ENCODE data around the gene RPUSD1. TPM values are rescaled to one million over a fixed set of nuclear protein-coding genes. Genes with fewer than 3 reads are reported as not detected.

The RPUSD1 gene
- polyA plus RNA-seq, 1 donor, result 18.0 TPM

DNA sequence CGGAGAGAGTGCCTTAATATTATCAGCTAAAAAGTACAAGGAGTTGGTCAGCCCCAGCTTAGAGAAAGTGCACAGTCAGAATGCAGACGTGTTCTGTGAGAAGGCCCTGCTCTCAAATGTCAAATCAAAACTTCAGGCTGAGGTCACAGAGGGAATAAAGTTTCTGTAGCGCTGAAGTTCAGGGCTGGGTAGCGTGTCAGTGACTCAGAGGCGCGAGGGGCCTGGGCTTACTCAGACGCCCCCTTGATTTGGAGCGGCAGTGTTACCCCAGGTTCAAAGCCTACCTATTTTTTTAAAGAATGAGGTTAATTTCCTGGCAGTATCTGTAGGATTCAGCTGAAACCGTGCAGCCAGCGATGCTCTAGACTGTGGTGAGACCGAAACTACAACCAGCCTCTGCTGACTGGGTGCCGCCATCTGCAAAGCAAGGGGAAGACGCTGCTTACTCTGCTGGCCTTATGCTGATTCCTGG, 52.2 kb downstream of the RPUSD1 start:
- peaks cover 10% of the 10 kb centered on the region for H3K4me1 ChIP-seq (ENCODE audit: control insufficient read depth, insufficient read depth, low read length)
- H3K36me3 ChIP-seq (ENCODE audit: control insufficient read depth, insufficient read depth, low read length), result peaks cover 63% of the 10 kb centered on the region
- no peak for DNase-seq
- H3K4me3 ChIP-seq (ENCODE audit: low read length), result no peak overlapping the region
- no peak overlapping the region for H3K27ac ChIP-seq (ENCODE audit: low read length)
- no peaks in the 10 kb centered on the region for H3K9me3 ChIP-seq (ENCODE audit: control insufficient read depth, low read depth, low read length)
- no CpG with 5 or more reads among the region's 13 CpGs for WGBS (ENCODE audit: insufficient coverage, low lambda C conversion rate)
- no peaks in the 10 kb centered on the region for H3K27me3 ChIP-seq (ENCODE audit: control insufficient read depth, insufficient read depth, low read length)

GRCh38 chr16:734981-735881, 53.0 kb downstream of the RPUSD1 start:
- Histone ChIP-seq H3K4me3 (ENCODE audit: low read length) (no peak overlapping the region), H3K27me3 (ENCODE audit: control insufficient read depth, insufficient read depth, low read length) (no peaks in the 10 kb centered on the region), H3K4me1 (ENCODE audit: control insufficient read depth, insufficient read depth, low read length) (peaks cover 9% of the 10 kb centered on the region), H3K27ac (ENCODE audit: low read length) (no peak overlapping the region), H3K9me3 (ENCODE audit: control insufficient read depth, low read depth, low read length) (no peaks in the 10 kb centered on the region), H3K36me3 (ENCODE audit: control insufficient read depth, insufficient read depth, low read length) (peaks cover 70% of the 10 kb centered on the region)
- WGBS (ENCODE audit: insufficient coverage, low lambda C conversion rate), result no CpG with 5 or more reads among the region's 25 CpGs
- DNase-seq, result no peak

Other genes starting within 250 kb of the RPUSD1 start
- gene PRR35, start 228.0 kb downstream of the RPUSD1 start, polyA plus RNA-seq, result not detected
- 2.0 TPM for gene NHLRC4, start 221.4 kb downstream of the RPUSD1 start, polyA plus RNA-seq
- 23.6 TPM for gene PIGQ, start 218.4 kb downstream of the RPUSD1 start, polyA plus RNA-seq
- 27.1 TPM for gene RAB40C, start 198.3 kb downstream of the RPUSD1 start, polyA plus RNA-seq
- 1.6 TPM for gene WFIKKN1, start 157.4 kb downstream of the RPUSD1 start, polyA plus RNA-seq
- 59.1 TPM for gene METTL26, start 152.1 kb downstream of the RPUSD1 start, polyA plus RNA-seq
- gene MCRIP2, start 146.6 kb downstream of the RPUSD1 start, polyA plus RNA-seq, result 43.3 TPM
- gene WDR90, start 139.0 kb downstream of the RPUSD1 start, polyA plus RNA-seq, result 43.9 TPM
- gene RHOT2, start 120.2 kb downstream of the RPUSD1 start, polyA plus RNA-seq, result 105 TPM
- 2.6 TPM for gene RHBDL1, start 112.7 kb downstream of the RPUSD1 start, polyA plus RNA-seq
- 65.9 TPM for gene STUB1, start 108.0 kb downstream of the RPUSD1 start, polyA plus RNA-seq
- gene JMJD8, start 104.0 kb downstream of the RPUSD1 start, polyA plus RNA-seq, result 38.9 TPM
- gene WDR24, start 98.0 kb downstream of the RPUSD1 start, polyA plus RNA-seq, result 10.5 TPM
- 3.8 TPM for gene FBXL16, start 82.6 kb downstream of the RPUSD1 start, polyA plus RNA-seq
- 18.9 TPM for gene METRN, start 73.3 kb downstream of the RPUSD1 start, polyA plus RNA-seq
- 23.0 TPM for gene ANTKMT, start 67.2 kb downstream of the RPUSD1 start, polyA plus RNA-seq
- gene CCDC78, start 61.9 kb downstream of the RPUSD1 start, polyA plus RNA-seq, result 1.9 TPM
- gene HAGHL, start 61.3 kb downstream of the RPUSD1 start, polyA plus RNA-seq, result 9.1 TPM
- gene CIAO3, start 47.4 kb downstream of the RPUSD1 start, polyA plus RNA-seq, result 31.3 TPM
- 62.0 TPM for gene MSLN, start 27.6 kb downstream of the RPUSD1 start, polyA plus RNA-seq
- gene CHTF18, start 239 bp upstream of the RPUSD1 start, polyA plus RNA-seq, result 19.1 TPM
- 0.81 TPM for gene GNG13, start 12.4 kb upstream of the RPUSD1 start, polyA plus RNA-seq
- 17.2 TPM for gene LMF1, start 182.6 kb upstream of the RPUSD1 start, polyA plus RNA-seq
- 3.7 TPM for gene SOX8, start 193.4 kb upstream of the RPUSD1 start, polyA plus RNA-seq

Data from large intestine (tissue), 3 donors.